Measurements from ENCODE around the gene IGSF8.

Gene IGSF8

GRCh38 chr1:160107512-160107911, 9.1 kb upstream of the IGSF8 start:
- DNase-seq (ENCODE audit: low read depth in 2 of 3, low spot score in 2 of 3) = no peak

GRCh38 chr1:160105155-160105554, 6.7 kb upstream of the IGSF8 start:
- DNase-seq (ENCODE audit: low read depth in 2 of 3, low spot score in 2 of 3) = no peak

- DNase-seq (ENCODE audit: low read depth in 2 of 3, low spot score in 2 of 3) = no peak
Measured at GRCh38 chr1:160104486-160104885, 6.1 kb upstream of the IGSF8 start.

- DNase-seq (ENCODE audit: low read depth in 2 of 3, low spot score in 2 of 3) = no peak
Measured at GRCh38 chr1:160103658-160104408, 5.4 kb upstream of the IGSF8 start.

GRCh38 chr1:160101717-160102522, 3.5 kb upstream of the IGSF8 start:
- DNase-seq (ENCODE audit: low read depth in 2 of 3, low spot score in 2 of 3) = no peak

- DNase-seq (ENCODE audit: low read depth in 2 of 3, low spot score in 2 of 3) = peak in 2 of 3 experiments; percentile 53 to 54
Measured at GRCh38 chr1:160101037-160101716, 2.8 kb upstream of the IGSF8 start.

GRCh38 chr1:160099716-160100375, 1.4 kb upstream of the IGSF8 start:
- no peak for DNase-seq (ENCODE audit: low read depth in 2 of 3, low spot score in 2 of 3)

GRCh38 chr1:160098852-160099561, 588 bp upstream of the IGSF8 start:
- DNase-seq (ENCODE audit: low read depth in 2 of 3, low spot score in 2 of 3) = peak; percentile 88 to 96 (median 92)

GRCh38 chr1:160097151-160097910, 1.1 kb downstream of the IGSF8 start:
- DNase-seq (ENCODE audit: low read depth in 2 of 3, low spot score in 2 of 3) = no peak

GRCh38 chr1:160096274-160097116, 1.9 kb downstream of the IGSF8 start:
- no peak for DNase-seq (ENCODE audit: low read depth in 2 of 3, low spot score in 2 of 3)

GRCh38 chr1:160095382-160096105, 2.9 kb downstream of the IGSF8 start:
- DNase-seq (ENCODE audit: low read depth in 2 of 3, low spot score in 2 of 3) = no peak

- DNase-seq (ENCODE audit: low read depth in 2 of 3, low spot score in 2 of 3) = no peak
Measured at GRCh38 chr1:160094806-160095205, 3.6 kb downstream of the IGSF8 start.

GRCh38 chr1:160094291-160094625, 4.2 kb downstream of the IGSF8 start:
- no peak for DNase-seq (ENCODE audit: low read depth in 2 of 3, low spot score in 2 of 3)

GRCh38 chr1:160093624-160094290, 4.7 kb downstream of the IGSF8 start:
- DNase-seq (ENCODE audit: low read depth in 2 of 3, low spot score in 2 of 3) = no peak

- DNase-seq (ENCODE audit: low read depth in 2 of 3, low spot score in 2 of 3) = no peak
Measured at GRCh38 chr1:160093069-160093395, 5.4 kb downstream of the IGSF8 start.

- DNase-seq (ENCODE audit: low read depth in 2 of 3, low spot score in 2 of 3) = no peak
Measured at GRCh38 chr1:160092366-160093068, 5.9 kb downstream of the IGSF8 start.

GRCh38 chr1:160091666-160092223, 6.7 kb downstream of the IGSF8 start:
- no peak for DNase-seq (ENCODE audit: low read depth in 2 of 3, low spot score in 2 of 3)
